IMR-90 (cell line): ENCODE results near the gene AFDN. TPM values are rescaled to one million over a fixed set of nuclear protein-coding genes. Genes with fewer than 3 reads are reported as not detected.

Source experiments
- ATAC-seq: fragments of 200-7000 bp; cut with Tn5 transposase; 2 replicates; pipeline ENCODE4 v1.9.1; 2020; ENCODE audit warnings: low read depth, mild to moderate bottlenecking, moderate library complexity
- BruUV-seq: library from RNA; stranded (reverse); fragments of 400-500 nt; replicated peaks from 2 replicates; lab custom pipeline; 2021; lab: Mats Ljungman, UMichigan
- CTCF ChIA-PET: fragments of 300-600 bp; formaldehyde crosslinking; extraction: SDS; loops from one replicate; lab custom pipeline; 2021; ENCODE audit warnings: antibody characterized with exemption; lab: Yijun Ruan, JAX
- POLR2A ChIA-PET: fragments of 300-600 bp; sonication (Branson Sonifier 250); formaldehyde crosslinking; loops from one replicate; lab custom pipeline; 2022; ENCODE audit warnings: antibody characterized with exemption; ENCODE audit not compliant: unreplicated experiment; lab: Charles Lee
- DNase-seq: peaks from one replicate; pipeline ENCODE4 v3.0.0; 2013
- H2AFZ ChIP-seq: replicated peaks from 2 replicates; pipeline ENCODE3; 2013; ENCODE audit warnings: low read length, mild to moderate bottlenecking; ENCODE audit not compliant: poor library complexity
- H2AK5ac ChIP-seq: 2 replicates; pipeline ENCODE4 v1.6.1; 2013; ENCODE audit warnings: low read depth, low read length, inconsistent platforms
- H2AK9ac ChIP-seq: replicated peaks from 2 replicates; pipeline ENCODE3; 2013; ENCODE audit warnings: mild to moderate bottlenecking, low read depth, low read length, moderate library complexity; ENCODE audit not compliant: poor library complexity
- H2BK120ac ChIP-seq: 2 replicates; pipeline ENCODE4 v1.6.1; 2013; ENCODE audit warnings: low read depth, low read length, inconsistent platforms
- H2BK15ac ChIP-seq: 3 replicates; pipeline ENCODE4 v1.6.1; 2013; ENCODE audit warnings: low read depth, low read length, inconsistent platforms
- H2BK20ac ChIP-seq: 2 replicates; pipeline ENCODE4 v1.6.1; 2013; ENCODE audit warnings: low read depth, mild to moderate bottlenecking, inconsistent platforms, low read length, moderate library complexity
- H2BK5ac ChIP-seq: 2 replicates; pipeline ENCODE4 v1.6.1; 2013; ENCODE audit warnings: mild to moderate bottlenecking, low read depth, low read length, inconsistent platforms; ENCODE audit not compliant: poor library complexity, severe bottlenecking
- H3K14ac ChIP-seq: replicated peaks from 2 replicates; pipeline ENCODE4 v1.6.1; 2013; ENCODE audit warnings: low read depth, low read length, inconsistent platforms
- H3K18ac ChIP-seq: 2 replicates; pipeline ENCODE4 v1.6.1; 2013; ENCODE audit warnings: low read depth, low read length, control low read depth
- H3K23ac ChIP-seq: 2 replicates; pipeline ENCODE4 v1.6.1; 2013; ENCODE audit warnings: low read depth, low read length, inconsistent platforms
- H3K27ac ChIP-seq: 2 replicates; pipeline ENCODE4 v1.5.1; 2013; ENCODE audit warnings: mild to moderate bottlenecking, control low read depth, low read length; ENCODE audit not compliant: insufficient read depth
- H3K27me3 ChIP-seq: 2 replicates; pipeline ENCODE4 v1.6.1; 2013; ENCODE audit warnings: low read length; ENCODE audit not compliant: control insufficient read depth, insufficient read depth
- H3K36me3 ChIP-seq: 2 replicates; pipeline ENCODE4 v1.6.1; 2013; ENCODE audit warnings: low read length, mixed read lengths; ENCODE audit not compliant: control insufficient read depth, insufficient read depth
- H3K4ac ChIP-seq: 2 replicates; pipeline ENCODE4 v1.6.1; 2013; ENCODE audit warnings: low read depth, low read length, inconsistent platforms
- H3K4me1 ChIP-seq: 2 replicates; pipeline ENCODE4 v1.6.1; 2013; ENCODE audit warnings: low read length, mixed read lengths; ENCODE audit not compliant: control insufficient read depth, insufficient read depth
- H3K4me2 ChIP-seq: 2 replicates; pipeline ENCODE4 v1.6.1; 2013; ENCODE audit warnings: low read depth, mild to moderate bottlenecking, control low read depth, low read length, moderate library complexity
- H3K4me3 ChIP-seq: 2 replicates; pipeline ENCODE4 v1.5.1; 2013; ENCODE audit warnings: low read depth, mild to moderate bottlenecking, control low read depth, low read length, moderate library complexity; ENCODE audit not compliant: insufficient read depth
- H3K56ac ChIP-seq: 2 replicates; pipeline ENCODE4 v1.6.1; 2013; ENCODE audit warnings: low read length, inconsistent platforms; ENCODE audit not compliant: insufficient read depth; ENCODE audit errors: extremely low read depth
- H3K79me1 ChIP-seq, 2 experiments: 2 replicates each; pipeline ENCODE4 v1.6.1; 2013; ENCODE audit warnings: low read length in 2 of 2, inconsistent platforms in 1 of 2, low read depth in 1 of 2
- H3K9ac ChIP-seq: 2 replicates; pipeline ENCODE4 v1.6.1; 2013; ENCODE audit warnings: low read depth, low read length, control low read depth
- H3K9me1 ChIP-seq: 2 replicates; pipeline ENCODE4 v1.6.1; 2013; ENCODE audit warnings: low read length, inconsistent platforms; ENCODE audit not compliant: insufficient read depth
- H3K9me3 ChIP-seq: 2 replicates; pipeline ENCODE4 v1.6.1; 2013; ENCODE audit warnings: low read length; ENCODE audit not compliant: control insufficient read depth, insufficient read depth
- H4K20me1 ChIP-seq: 2 replicates; pipeline ENCODE4 v1.6.1; 2013; ENCODE audit warnings: low read length, inconsistent platforms; ENCODE audit not compliant: insufficient read depth
- H4K5ac ChIP-seq: 2 replicates; pipeline ENCODE4 v1.6.1; 2013; ENCODE audit warnings: mild to moderate bottlenecking, low read depth, low read length, control low read depth
- H4K8ac ChIP-seq, 2 experiments: 2 replicates each; pipeline ENCODE4 v1.6.1; 2013; ENCODE audit warnings: low read depth in 2 of 2, low read length in 2 of 2, control low read depth in 1 of 2, inconsistent platforms in 1 of 2
- H4K91ac ChIP-seq: 2 replicates; pipeline ENCODE4 v1.6.1; 2013; ENCODE audit warnings: low read depth, low read length, inconsistent platforms; ENCODE audit not compliant: insufficient read depth
- CEBPB ChIP-seq: IDR thresholded peaks from 2 replicates; pipeline ENCODE4 v1.6.1; 2012; ENCODE audit warnings: low read depth, low read length, improper control_type of control experiment
- CHD1 ChIP-seq: IDR thresholded peaks from 2 replicates; pipeline ENCODE4 v1.6.1; 2012; ENCODE audit warnings: low read depth, low read length, improper control_type of control experiment
- FOS ChIP-seq: fragments of 150-350 bp; IDR thresholded peaks from 2 replicates; pipeline ENCODE4 v1.6.1; 2016; ENCODE audit warnings: low read depth, low read length
- MAFK ChIP-seq: IDR thresholded peaks from 2 replicates; pipeline ENCODE4 v1.6.1; 2012; ENCODE audit warnings: low read depth, low read length, improper control_type of control experiment
- MAZ ChIP-seq: IDR thresholded peaks from 2 replicates; pipeline ENCODE4 v1.6.1; 2012; ENCODE audit warnings: low read depth, mild to moderate bottlenecking, low read length, improper control_type of control experiment, moderate library complexity, borderline replicate concordance
- NFE2L2 ChIP-seq: fragments of 150-350 bp; IDR thresholded peaks from 2 replicates; pipeline ENCODE4 v1.6.1; 2016; ENCODE audit warnings: low read depth, mild to moderate bottlenecking, low read length
- POLR2A ChIP-seq: IDR thresholded peaks from 2 replicates; pipeline ENCODE4 v1.6.1; 2012; ENCODE audit warnings: mild to moderate bottlenecking, low read depth, low read length
- RAD21 ChIP-seq: IDR thresholded peaks from 2 replicates; pipeline ENCODE4 v1.6.1; 2012; ENCODE audit warnings: low read length, improper control_type of control experiment
- RFX5 ChIP-seq: IDR thresholded peaks from 2 replicates; pipeline ENCODE4 v1.8.0; 2012; ENCODE audit warnings: low read depth, mild to moderate bottlenecking, low read length, moderate library complexity
- SMC3 ChIP-seq: fragments of 150-350 bp; IDR thresholded peaks from 2 replicates; pipeline ENCODE4 v1.6.1; 2016; ENCODE audit warnings: low read depth, mild to moderate bottlenecking, antibody characterized with exemption, low read length, moderate library complexity
- WGBS, 2 experiments: methylation state at CpG; one replicate each; pipeline versions ENCODE4 v1.1.5 to v1.1.7; 2013; ENCODE audit warnings: missing lambda C conversion rate in 2 of 2; ENCODE audit not compliant: insufficient read length in 1 of 2; ENCODE audit errors: extremely low coverage in 2 of 2; 5-methylcytosine and 5-hydroxymethylcytosine counted together
- dilution Hi-C: fragments of 300-500 bp; cut with HindIII; formaldehyde crosslinking; loops from one replicate; pipeline ENCODE4 v1.14.3; 2018; ENCODE audit warnings: low sequenced_read_pairs; ENCODE audit not compliant: unreplicated experiment
- in situ Hi-C: fragments of 300-500 bp; cut with MboI; formaldehyde crosslinking; loops from 3 replicates; pipeline ENCODE4 v1.14.3; 2019; ENCODE audit warnings: low sequenced_read_pairs, inconsistent platforms, mixed read lengths
- intact Hi-C: fragments of 100-400 bp; cut with micrococcal nuclease; formaldehyde crosslinking; loops from 2 replicates; pipeline ENCODE4 v1.10.0; 2022
- polyA plus RNA-seq, 3 experiments: library from polyadenylated mRNA; depleted of rRNA; stranded (reverse); fragments of >200 nt; gene quantifications; 2 replicates each; pipeline ENCODE4 v1.2.3, GENCODE V29; 2012; ENCODE audit warnings: low replicate concordance in 1 of 3
- total RNA-seq: library from RNA; depleted of rRNA; stranded (reverse); fragments of >200 nt; gene quantifications from 2 replicates; pipeline ENCODE4 v1.2.3, GENCODE V29; 2012
- TF ChIP-seq, protein P1 (sequence below): fragments of 150-350 bp; IDR thresholded peaks from 2 replicates; pipeline ENCODE4 v1.6.1; 2017; ENCODE audit warnings: mild to moderate bottlenecking, antibody characterized with exemption, low read length, low read depth
- TF ChIP-seq, protein P2 (sequence below): fragments of 150-350 bp; IDR thresholded peaks from 2 replicates; pipeline ENCODE4 v1.6.1; 2016; ENCODE audit warnings: low read depth, mild to moderate bottlenecking, low read length, moderate library complexity, borderline replicate concordance
- TF ChIP-seq, protein P3 (sequence below): conservative IDR thresholded peaks from 2 replicates; pipeline ENCODE4 v1.5.1; 2012; ENCODE audit warnings: mild to moderate bottlenecking, low read depth, low read length, improper control_type of control experiment

The AFDN gene
- total and polyA plus RNA-seq, 2 of the 4 experiments (the other 2 are of a cell fraction): 11.6 to 20.8 TPM

DNA sequence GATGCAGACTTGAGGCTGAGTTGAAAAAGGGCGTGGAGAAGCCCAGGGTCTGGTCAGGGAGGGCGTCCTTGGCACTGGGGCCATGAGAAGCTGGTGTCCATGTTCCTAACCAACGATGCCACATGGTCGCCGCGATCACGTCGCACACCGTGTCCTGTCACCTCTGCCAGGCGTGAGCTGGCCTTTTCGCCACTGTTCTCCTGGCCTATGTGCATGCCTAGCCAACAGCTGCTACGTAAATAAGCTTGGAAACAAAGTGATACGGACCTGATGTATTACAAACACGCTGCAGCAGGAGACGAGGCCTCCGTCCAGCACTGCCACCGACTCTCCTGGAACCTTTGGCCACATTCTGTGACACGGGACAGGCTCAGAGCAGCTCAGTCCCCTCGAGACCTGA lies 148.7 kb downstream of the AFDN start:
- DNase-seq (no peak), ATAC-seq (no peak)
- TF ChIP-seq SMC3: no peak
- TF ChIP-seq, protein P1, sequence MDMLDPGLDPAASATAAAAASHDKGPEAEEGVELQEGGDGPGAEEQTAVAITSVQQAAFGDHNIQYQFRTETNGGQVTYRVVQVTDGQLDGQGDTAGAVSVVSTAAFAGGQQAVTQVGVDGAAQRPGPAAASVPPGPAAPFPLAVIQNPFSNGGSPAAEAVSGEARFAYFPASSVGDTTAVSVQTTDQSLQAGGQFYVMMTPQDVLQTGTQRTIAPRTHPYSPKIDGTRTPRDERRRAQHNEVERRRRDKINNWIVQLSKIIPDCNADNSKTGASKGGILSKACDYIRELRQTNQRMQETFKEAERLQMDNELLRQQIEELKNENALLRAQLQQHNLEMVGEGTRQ: no peak
- TF ChIP-seq FOS: no peak
- TF ChIP-seq RAD21: no peak
- no peak for TF ChIP-seq NFE2L2
- TF ChIP-seq, protein P2, sequence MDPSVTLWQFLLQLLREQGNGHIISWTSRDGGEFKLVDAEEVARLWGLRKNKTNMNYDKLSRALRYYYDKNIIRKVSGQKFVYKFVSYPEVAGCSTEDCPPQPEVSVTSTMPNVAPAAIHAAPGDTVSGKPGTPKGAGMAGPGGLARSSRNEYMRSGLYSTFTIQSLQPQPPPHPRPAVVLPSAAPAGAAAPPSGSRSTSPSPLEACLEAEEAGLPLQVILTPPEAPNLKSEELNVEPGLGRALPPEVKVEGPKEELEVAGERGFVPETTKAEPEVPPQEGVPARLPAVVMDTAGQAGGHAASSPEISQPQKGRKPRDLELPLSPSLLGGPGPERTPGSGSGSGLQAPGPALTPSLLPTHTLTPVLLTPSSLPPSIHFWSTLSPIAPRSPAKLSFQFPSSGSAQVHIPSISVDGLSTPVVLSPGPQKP: no peak
- TF ChIP-seq MAZ: no peak
- TF ChIP-seq POLR2A: no peak
- TF ChIP-seq, protein P3, sequence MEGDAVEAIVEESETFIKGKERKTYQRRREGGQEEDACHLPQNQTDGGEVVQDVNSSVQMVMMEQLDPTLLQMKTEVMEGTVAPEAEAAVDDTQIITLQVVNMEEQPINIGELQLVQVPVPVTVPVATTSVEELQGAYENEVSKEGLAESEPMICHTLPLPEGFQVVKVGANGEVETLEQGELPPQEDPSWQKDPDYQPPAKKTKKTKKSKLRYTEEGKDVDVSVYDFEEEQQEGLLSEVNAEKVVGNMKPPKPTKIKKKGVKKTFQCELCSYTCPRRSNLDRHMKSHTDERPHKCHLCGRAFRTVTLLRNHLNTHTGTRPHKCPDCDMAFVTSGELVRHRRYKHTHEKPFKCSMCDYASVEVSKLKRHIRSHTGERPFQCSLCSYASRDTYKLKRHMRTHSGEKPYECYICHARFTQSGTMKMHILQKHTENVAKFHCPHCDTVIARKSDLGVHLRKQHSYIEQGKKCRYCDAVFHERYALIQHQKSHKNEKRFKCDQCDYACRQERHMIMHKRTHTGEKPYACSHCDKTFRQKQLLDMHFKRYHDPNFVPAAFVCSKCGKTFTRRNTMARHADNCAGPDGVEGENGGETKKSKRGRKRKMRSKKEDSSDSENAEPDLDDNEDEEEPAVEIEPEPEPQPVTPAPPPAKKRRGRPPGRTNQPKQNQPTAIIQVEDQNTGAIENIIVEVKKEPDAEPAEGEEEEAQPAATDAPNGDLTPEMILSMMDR: no peak
- no peak for TF ChIP-seq MAFK
- TF ChIP-seq CEBPB: no peak
- no peak for TF ChIP-seq CHD1
- TF ChIP-seq RFX5: no peak
- H3K4me1 ChIP-seq: peaks cover 4% of the 10 kb centered on the region; the same call in 1 of the 2 replicates
- H4K5ac ChIP-seq: no peak overlapping the region
- no peak overlapping the region for H2BK20ac ChIP-seq
- H3K36me3 ChIP-seq: no peaks in the 10 kb centered on the region
- H3K4me3 ChIP-seq: no peak overlapping the region
- no peak overlapping the region for H3K4ac ChIP-seq
- peaks cover 2% of the 10 kb centered on the region; the same call in 1 of the 2 replicates for H3K9me1 ChIP-seq
- in situ Hi-C loops (no loop called here), dilution Hi-C loops (no loop called here), intact Hi-C loops (no loop called here)
- no peak overlapping the region for H4K8ac ChIP-seq
- no peak overlapping the region for H4K91ac ChIP-seq
- no peak overlapping the region for H3K56ac ChIP-seq
- no peak overlapping the region for H3K14ac ChIP-seq
- BruUV-seq: no TSS peak
- H3K23ac ChIP-seq: no peak overlapping the region
- no peaks in the 10 kb centered on the region for H3K9me3 ChIP-seq
- no peak overlapping the region for H3K18ac ChIP-seq
- H3K27ac ChIP-seq: no peak overlapping the region
- no peak overlapping the region for H2AK5ac ChIP-seq
- 81% methylated on average over 13 of the region's 19 CpGs; no CpG with 5 or more reads in 1 of the 2 experiments for WGBS, 2 experiments
- no peaks in the 10 kb centered on the region for H3K79me1 ChIP-seq
- no peak overlapping the region for H2BK120ac ChIP-seq
- H3K9ac ChIP-seq: no peak overlapping the region
- ChIA-PET CTCF (no interaction called here), POLR2A (no interaction called here)
- H2BK5ac ChIP-seq: no peak overlapping the region
- H3K27me3 ChIP-seq: peaks cover 2% of the 10 kb centered on the region; the same call in 1 of the 2 replicates
- H3K4me2 ChIP-seq: no peak overlapping the region
- no peaks in the 10 kb centered on the region for H4K20me1 ChIP-seq
- H2BK15ac ChIP-seq: no peak overlapping the region
- H2AFZ ChIP-seq: no peak overlapping the region
- H2AK9ac ChIP-seq: no peak overlapping the region
